IPS DF 4.7 (cell line): ENCODE measurements around the gene RNF7.
"Not testable (repeated sequence)": the region's sequence is repeated elsewhere in the genome, so short reads cannot be mapped to it uniquely, and the experiment has no call there.

Experiments used
- DNase-seq: peaks from one replicate; pipeline ENCODE4 v3.0.0-alpha.2; 2013; ENCODE audit warnings: low spot score; ENCODE audit errors: extremely low read depth

Gene RNF7

GRCh38 chr3:141738022-141738890, at the start of gene RNF7:
Gene RNF7, plus strand, starts transcription at chr3:141738298. Its CDS starts 44 bp downstream, at chr3:141738342.
- peak; percentile 72 for DNase-seq

- no peak for DNase-seq
Observed at GRCh38 chr3:141690431-141691072, 47.5 kb upstream of the RNF7 start.

- DNase-seq, result not testable (repeated sequence)
Observed at GRCh38 chr3:141691471-141691870, 46.6 kb upstream of the RNF7 start.

- DNase-seq, result not testable (repeated sequence)
Observed at GRCh38 chr3:141692973-141693372, 45.1 kb upstream of the RNF7 start.

- DNase-seq, result no peak
Observed at GRCh38 chr3:141699324-141699723, 38.8 kb upstream of the RNF7 start.

- DNase-seq, result no peak
Observed at GRCh38 chr3:141699897-141700296, 38.2 kb upstream of the RNF7 start.

- not testable (repeated sequence) for DNase-seq
Observed at GRCh38 chr3:141703367-141703766, 34.7 kb upstream of the RNF7 start.

GRCh38 chr3:141707741-141708203, 30.3 kb upstream of the RNF7 start:
- DNase-seq, result no peak

GRCh38 chr3:141708367-141708766, 29.7 kb upstream of the RNF7 start:
- DNase-seq, result no peak

GRCh38 chr3:141709126-141709770, 28.9 kb upstream of the RNF7 start:
- no peak for DNase-seq

- DNase-seq, result no peak
Observed at GRCh38 chr3:141710121-141710520, 28.0 kb upstream of the RNF7 start.

- no peak for DNase-seq
Observed at GRCh38 chr3:141710888-141711616, 27.0 kb upstream of the RNF7 start.

- no peak for DNase-seq
Observed at GRCh38 chr3:141714671-141715070, 23.4 kb upstream of the RNF7 start.

- DNase-seq, result no peak
Observed at GRCh38 chr3:141722081-141722480, 16.0 kb upstream of the RNF7 start.

GRCh38 chr3:141722648-141723047, 15.4 kb upstream of the RNF7 start:
- no peak for DNase-seq

- DNase-seq, result no peak
Observed at GRCh38 chr3:141723255-141723654, 14.8 kb upstream of the RNF7 start.

GRCh38 chr3:141724186-141724585, 13.9 kb upstream of the RNF7 start:
- no peak for DNase-seq

GRCh38 chr3:141725036-141725435, 13.1 kb upstream of the RNF7 start:
- no peak for DNase-seq

- no peak for DNase-seq
Observed at GRCh38 chr3:141726483-141726882, 11.6 kb upstream of the RNF7 start.

- no peak for DNase-seq
Observed at GRCh38 chr3:141728355-141728892, 9.7 kb upstream of the RNF7 start.

GRCh38 chr3:141729240-141729639, 8.9 kb upstream of the RNF7 start:
- DNase-seq, result no peak
